HG03460 (cell line): ENCODE data around the gene EPO.

Source experiments
- ATAC-seq: cut with Tn5 transposase; IDR thresholded peaks from one replicate; pipeline ENCODE4 v1.9.1; 2021; ENCODE audit not compliant: unreplicated experiment

Gene EPO

DNA sequence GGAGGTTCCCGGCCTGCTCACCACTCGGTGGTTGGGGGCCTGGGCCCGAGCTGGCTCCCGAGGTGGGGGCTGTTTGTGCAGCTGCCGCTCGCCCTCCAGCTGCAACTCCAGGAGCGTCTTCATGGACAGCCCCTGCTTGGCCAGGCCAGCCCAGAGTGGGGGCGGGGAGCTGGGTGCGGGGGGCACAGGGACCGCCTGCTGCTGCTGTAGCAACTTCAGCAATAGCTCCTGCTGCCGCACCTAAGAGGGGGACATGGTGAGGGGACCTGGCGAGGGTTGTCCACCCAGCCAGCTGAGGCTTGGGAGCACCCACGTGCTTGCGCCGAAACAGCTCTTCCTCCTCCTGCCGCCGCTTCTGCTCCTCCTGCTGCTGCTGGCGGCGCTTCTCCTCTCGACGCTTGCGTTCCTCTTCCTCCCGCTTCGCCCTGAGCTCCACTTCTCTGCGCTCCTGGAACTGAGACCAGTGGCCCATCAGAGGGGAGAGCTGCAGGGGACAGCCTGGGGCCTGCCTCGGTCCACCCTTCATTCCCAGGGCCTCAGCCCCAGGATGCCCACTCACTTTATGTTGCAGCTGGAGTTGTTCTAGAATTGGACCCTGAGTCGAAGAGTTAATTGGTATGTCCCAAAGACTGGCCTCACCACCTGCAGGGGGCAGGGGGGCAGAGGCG lies 37.1 kb upstream of the EPO start:
- no peak for ATAC-seq

GRCh38 chr7:100683659-100684533 lies 36.4 kb upstream of the EPO start:
- no peak for ATAC-seq

DNA sequence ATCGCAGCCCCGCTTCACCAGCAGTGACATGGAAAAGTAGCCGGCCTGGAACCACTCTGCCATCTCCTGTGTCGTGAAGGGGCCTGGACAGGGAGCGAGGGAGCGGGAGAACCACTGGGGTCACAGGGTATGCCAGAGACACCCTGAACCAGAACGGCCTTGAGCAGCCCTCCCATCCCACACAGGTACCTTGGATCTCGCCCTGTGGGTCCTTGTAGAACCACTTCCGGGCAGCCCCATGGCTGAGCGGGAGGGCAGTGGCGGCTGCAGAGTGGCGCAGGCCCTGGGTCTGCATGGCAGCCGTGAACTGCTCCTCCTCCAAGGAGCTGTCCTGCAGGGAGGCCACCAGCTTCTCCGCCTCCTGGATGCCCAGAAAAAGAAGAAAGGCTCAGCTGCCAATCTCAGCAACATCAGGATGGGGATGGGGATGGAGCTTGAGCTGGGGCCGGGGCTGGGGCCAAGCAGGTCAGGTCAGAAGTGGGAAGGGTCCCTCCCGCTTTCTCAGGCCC lies 35.7 kb upstream of the EPO start:
- no peak for ATAC-seq

DNA sequence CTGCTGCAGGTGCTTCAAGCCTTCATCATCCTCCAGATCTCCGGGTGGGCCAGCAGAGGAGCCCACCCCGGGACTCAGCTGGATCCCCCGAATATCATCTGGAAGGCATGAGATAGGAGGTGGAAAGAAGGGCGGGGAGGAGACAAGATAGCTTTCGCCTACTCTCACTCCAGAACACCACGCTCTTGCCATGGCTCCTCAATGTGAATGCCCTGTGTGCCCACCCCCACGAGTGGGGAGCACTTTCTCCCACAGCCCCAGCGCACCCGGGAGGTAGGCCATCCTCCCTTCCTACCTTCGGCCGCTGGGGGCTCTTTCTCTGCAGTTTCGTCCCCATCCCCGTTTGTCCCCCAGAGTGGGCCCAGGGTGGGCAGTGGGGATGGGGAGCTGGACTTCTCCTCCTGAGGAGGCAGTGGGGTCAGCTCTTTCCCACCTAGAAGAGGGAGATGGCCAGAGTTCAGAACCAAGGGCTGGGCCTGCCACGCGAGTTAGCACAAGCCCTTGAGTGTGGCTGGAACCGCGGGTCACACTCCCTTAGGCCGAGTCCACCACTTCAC lies 35.1 kb upstream of the EPO start:
- ATAC-seq = no peak

GRCh38 chr7:100685631-100686145 lies 34.6 kb upstream of the EPO start:
- ATAC-seq = no peak

DNA sequence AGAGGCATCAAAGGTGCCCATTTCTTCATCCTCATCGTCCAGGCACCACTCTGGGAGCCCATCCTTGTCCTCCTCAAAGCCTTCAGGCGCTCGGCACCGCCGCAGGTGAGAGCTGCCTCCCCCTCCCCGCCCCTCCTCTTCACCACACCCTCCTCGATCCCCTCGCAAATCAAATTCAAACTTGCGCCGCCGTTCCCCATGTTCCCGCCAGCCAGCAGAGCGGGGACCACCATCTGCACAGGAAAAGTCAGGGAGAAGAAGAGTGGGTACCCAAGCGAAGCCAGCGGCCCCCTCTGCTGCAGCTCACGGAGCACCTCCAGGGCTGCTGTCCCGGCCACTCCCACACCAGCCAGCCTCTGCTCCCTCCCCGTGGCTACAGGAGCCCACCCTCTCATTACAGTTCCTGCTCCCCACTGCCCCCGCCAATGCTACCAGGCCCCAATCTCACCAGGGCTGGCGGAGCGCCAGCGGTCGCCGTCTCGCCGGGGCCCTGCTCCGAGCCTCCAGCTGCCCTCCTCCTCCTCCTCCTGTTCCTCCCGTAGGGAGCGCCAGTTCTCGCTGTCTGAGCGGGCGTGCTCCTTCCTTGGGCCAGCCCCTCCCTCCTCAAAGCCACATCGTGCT lies 34.0 kb upstream of the EPO start:
- no peak for ATAC-seq

GRCh38 chr7:100686822-100687211 lies 33.5 kb upstream of the EPO start:
- no peak for ATAC-seq

- ATAC-seq = no peak
Measured at GRCh38 chr7:100687261-100687660, 33.0 kb upstream of the EPO start.

GRCh38 chr7:100687751-100688300 lies 32.4 kb upstream of the EPO start:
- no peak for ATAC-seq

DNA sequence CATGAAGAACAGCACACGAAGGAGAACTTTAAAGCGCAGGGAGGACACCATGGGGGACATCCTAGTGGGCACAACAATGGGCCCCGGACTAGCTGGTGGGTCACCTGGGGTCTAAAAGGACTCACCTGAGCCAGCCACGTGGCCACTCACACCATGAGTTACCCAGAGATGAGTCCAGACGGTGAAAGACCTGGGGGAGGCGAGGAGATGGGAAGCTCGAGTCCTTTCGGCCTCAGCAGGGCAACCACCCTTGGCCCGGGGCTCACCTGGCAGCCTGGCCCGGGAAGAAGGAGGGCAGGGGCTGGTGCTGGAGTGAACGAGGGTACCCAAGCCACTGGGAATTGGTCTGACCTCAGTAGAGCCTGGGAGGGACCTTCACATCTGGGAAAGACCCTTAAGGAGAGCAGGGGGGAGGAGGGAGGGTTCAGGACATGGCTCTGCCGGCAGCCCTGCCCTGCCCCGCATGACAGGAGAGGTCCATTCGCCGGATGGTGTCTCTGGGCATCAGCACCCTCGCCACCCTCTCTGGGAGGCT lies 31.9 kb upstream of the EPO start:
- ATAC-seq = no peak

GRCh38 chr7:100689230-100690135 lies 30.8 kb upstream of the EPO start:
- ATAC-seq = no peak

GRCh38 chr7:100691676-100692577 lies 28.3 kb upstream of the EPO start:
- ATAC-seq = no peak

DNA sequence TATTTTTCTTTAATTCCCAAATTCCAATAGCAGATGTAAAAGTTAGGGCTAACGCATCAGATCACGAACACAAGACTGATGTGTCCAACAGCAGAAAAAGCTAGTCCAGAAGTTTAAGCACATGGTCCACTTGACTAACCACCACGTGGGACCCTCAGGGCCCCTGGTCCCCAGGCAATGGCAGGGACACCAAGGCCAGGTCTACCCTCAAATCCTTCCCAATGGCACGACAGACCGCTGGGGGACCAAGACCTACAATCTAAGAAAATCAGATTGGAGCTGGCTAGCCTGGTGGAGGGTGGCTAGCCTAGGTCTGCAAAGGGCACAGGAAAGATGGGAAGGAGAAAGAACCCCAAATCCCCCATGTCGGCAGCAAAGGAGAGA lies 27.7 kb upstream of the EPO start:
- no peak for ATAC-seq

DNA sequence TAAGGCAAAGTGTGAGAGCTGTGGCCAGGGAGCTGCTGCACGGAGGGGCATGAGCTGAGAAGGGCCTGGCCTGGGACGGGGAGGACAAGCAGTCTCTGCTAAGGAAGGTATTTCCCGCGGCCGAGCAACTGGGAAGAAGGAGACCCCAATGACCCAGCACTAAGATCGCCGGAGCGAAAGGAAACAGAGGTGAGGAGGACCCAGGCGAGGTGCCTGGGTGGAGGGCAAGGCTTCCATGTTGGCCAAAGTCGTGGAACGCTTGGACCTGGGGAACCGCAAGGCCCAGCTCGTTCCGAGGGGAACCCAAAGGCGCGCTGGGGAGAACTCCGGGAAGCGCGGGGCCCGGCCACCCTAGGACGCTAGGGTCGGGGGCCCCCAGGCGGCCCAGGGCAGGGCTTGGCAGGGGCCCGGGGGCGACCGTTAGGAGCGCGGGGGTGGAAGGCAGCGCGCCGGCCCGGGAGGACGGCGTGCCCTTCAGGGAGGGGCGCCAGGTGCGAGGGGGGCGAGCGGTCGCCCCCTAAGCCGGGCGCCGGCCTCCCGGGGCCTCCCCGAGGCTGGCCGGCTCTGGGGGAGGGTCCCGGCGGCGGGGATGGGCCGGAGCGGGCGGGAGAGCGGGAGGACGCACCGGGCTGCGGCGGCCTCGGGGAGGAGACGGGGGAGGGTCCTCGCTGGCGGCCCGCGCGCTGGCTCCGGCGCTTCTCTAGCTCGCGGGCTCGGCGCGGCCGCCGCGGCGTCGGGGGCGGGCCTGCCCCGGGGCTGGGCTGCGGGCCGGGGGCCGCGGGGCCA lies 26.8 kb upstream of the EPO start:
- ATAC-seq = no peak

DNA sequence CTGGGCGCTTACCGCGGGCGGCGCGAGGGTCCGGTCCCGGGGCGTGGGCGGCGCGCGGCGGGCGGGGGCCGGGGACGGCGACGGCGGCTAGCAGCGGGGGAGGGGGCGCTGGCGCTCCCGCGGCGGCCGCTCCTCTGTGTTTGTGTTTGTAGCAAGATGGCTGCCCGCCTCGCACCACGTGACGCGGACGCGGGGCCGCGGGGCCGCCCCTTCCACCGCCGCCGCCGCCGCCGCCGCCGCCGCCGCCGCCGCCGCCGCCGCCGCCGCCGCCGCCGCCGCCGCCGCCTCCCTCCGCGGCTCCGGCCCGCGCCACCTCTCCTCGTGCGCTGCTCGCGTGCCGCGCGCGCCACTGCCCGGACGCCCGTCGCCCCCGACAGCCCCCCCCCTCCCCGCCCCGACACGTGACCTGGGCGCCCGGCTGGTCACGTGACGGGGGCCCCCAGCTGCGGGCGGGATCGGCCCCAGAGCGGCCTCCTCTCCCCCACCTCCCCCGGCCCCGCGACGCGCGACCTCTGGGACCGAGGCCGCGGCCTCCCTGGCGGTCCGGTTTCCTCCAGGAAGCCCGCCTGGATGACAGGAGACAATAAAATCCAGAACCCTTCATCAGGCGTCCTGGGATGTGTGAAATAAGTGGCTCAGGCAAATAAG lies 26.0 kb upstream of the EPO start, which contains the start of gene GIGYF1:
GIGYF1 (minus strand) TSS at position 153 of the 648 bp plus-strand sequence. CDS start 6,012 bp downstream, outside the sequence.
- ATAC-seq = no peak

- no peak for ATAC-seq
Measured at GRCh38 chr7:100696123-100696521, 24.1 kb upstream of the EPO start.

- no peak for ATAC-seq
Measured at GRCh38 chr7:100699018-100699417, 21.2 kb upstream of the EPO start.
